H1 (cell line): ENCODE data around the gene SERPING1. TPM values are rescaled to one million over a fixed set of nuclear protein-coding genes. Genes with fewer than 3 reads are reported as not detected.

ENCODE experiments used
- CTCF ChIA-PET: fragments of 300-600 bp; sonication (Branson Sonifier 250); formaldehyde crosslinking; loops from one replicate; lab custom pipeline; 2021; ENCODE audit not compliant: partially characterized antibody; lab: Charles Lee
- POLR2A ChIA-PET: fragments of 300-600 bp; sonication (Branson Sonifier 250); formaldehyde crosslinking; loops from one replicate; lab custom pipeline; 2021; ENCODE audit warnings: inconsistent platforms; ENCODE audit not compliant: partially characterized antibody; lab: Charles Lee
- DNase-seq, 2 experiments: peaks; one replicate each; pipeline versions ENCODE4 v3.0.0 to v3.0.0-alpha.2; 2010 to 2022; ENCODE audit warnings: low spot score in 2 of 2, low read depth in 1 of 2, mixed read lengths in 1 of 2
- FAIRE-seq: peaks from 2 replicates; lab custom pipeline; 2011; peaks lifted over from hg19 to GRCh38; lab: Jason Lieb, UNC
- H2AFZ ChIP-seq: 2 replicates; pipeline ENCODE4 v1.8.1; 2012; ENCODE audit warnings: low read length, inconsistent platforms
- H2AK5ac ChIP-seq: 2 replicates; pipeline ENCODE4 v1.6.1; 2013; ENCODE audit warnings: low read depth, low read length
- H2BK120ac ChIP-seq: replicated peaks from 2 replicates; pipeline ENCODE3; 2013; ENCODE audit warnings: low read depth, low read length, inconsistent platforms
- H2BK12ac ChIP-seq: 2 replicates; pipeline ENCODE4 v1.6.1; 2013; ENCODE audit warnings: low read depth, low read length
- H2BK15ac ChIP-seq: 2 replicates; pipeline ENCODE4 v1.6.1; 2013; ENCODE audit warnings: low read length
- H2BK20ac ChIP-seq: 2 replicates; pipeline ENCODE4 v1.6.1; 2013; ENCODE audit warnings: low read length
- H2BK5ac ChIP-seq: 2 replicates; pipeline ENCODE4 v1.6.1; 2013; ENCODE audit warnings: low read depth, low read length
- H3K14ac ChIP-seq: 2 replicates; pipeline ENCODE4 v1.6.1; 2013; ENCODE audit warnings: inconsistent platforms; ENCODE audit not compliant: insufficient read length
- H3K18ac ChIP-seq: 2 replicates; pipeline ENCODE4 v1.6.1; 2013; ENCODE audit warnings: low read length; ENCODE audit errors: extremely low read depth
- H3K23ac ChIP-seq: 2 replicates; pipeline ENCODE4 v1.6.1; 2013; ENCODE audit warnings: inconsistent platforms; ENCODE audit not compliant: insufficient read length
- H3K23me2 ChIP-seq: 2 replicates; pipeline ENCODE4 v1.6.1; 2013; ENCODE audit warnings: low read depth, low read length
- H3K27ac ChIP-seq: 2 replicates; pipeline ENCODE4 v1.6.1; 2011; ENCODE audit warnings: low read depth, low read length, inconsistent platforms
- H3K27me3 ChIP-seq, 4 experiments: replicated peaks in 1 of 4; 1 replicate in 1 of 4; 2 replicates in 3 of 4; pipeline versions ENCODE4 v1.6.1 to v1.8.1; 2011 to 2013; ENCODE audit warnings: low read length in 3 of 4, mild to moderate bottlenecking in 3 of 4, inconsistent platforms in 2 of 4, mixed read lengths in 2 of 4, moderate library complexity in 1 of 4; ENCODE audit not compliant: control insufficient read depth in 3 of 4, insufficient read depth in 3 of 4; ENCODE audit errors: extremely low read depth in 1 of 4
- H3K36me3 ChIP-seq, 4 experiments: 2 replicates each; pipeline versions ENCODE4 v1.6.1 to v1.8.1; 2011 to 2013; ENCODE audit warnings: mild to moderate bottlenecking in 4 of 4, low read length in 3 of 4, moderate library complexity in 2 of 4, control low read depth in 1 of 4, inconsistent platforms in 1 of 4; ENCODE audit not compliant: insufficient read depth in 4 of 4, control insufficient read depth in 2 of 4
- H3K4ac ChIP-seq: replicated peaks from 2 replicates; pipeline ENCODE3; 2013; ENCODE audit warnings: low read length, low read depth, mixed read lengths, inconsistent platforms; ENCODE audit not compliant: insufficient read length
- H3K4me1 ChIP-seq, 4 experiments: replicated peaks in 1 of 4; 1 replicate in 1 of 4; 2 replicates in 3 of 4; pipeline versions ENCODE4 v1.6.1 to v1.8.1; 2011 to 2013; ENCODE audit warnings: low read length in 3 of 4, inconsistent platforms in 2 of 4, mixed read lengths in 1 of 4; ENCODE audit not compliant: insufficient read depth in 4 of 4, control insufficient read depth in 3 of 4
- H3K4me2 ChIP-seq, 2 experiments: 2 replicates each; pipeline versions ENCODE4 v1.6.1 to v1.8.1; 2011 to 2013; ENCODE audit warnings: low read depth in 2 of 2, low read length in 2 of 2, control low read depth in 1 of 2, inconsistent platforms in 1 of 2, mild to moderate bottlenecking in 1 of 2; ENCODE audit not compliant: insufficient read depth in 1 of 2
- H3K4me3 ChIP-seq, 4 experiments: fragments of 200-600, 300-600 bp in 1 of 4; sonication (generic), shearing (Covaris generic), sonication (Bioruptor Twin) in 1 of 4; 2 replicates each; pipeline versions ENCODE4 v1.5.1 to v1.8.1; 2011 to 2016; ENCODE audit warnings: low read length in 4 of 4, low read depth in 3 of 4, control low read depth in 2 of 4, inconsistent platforms in 2 of 4, mild to moderate bottlenecking in 2 of 4, mixed read lengths in 1 of 4, moderate library complexity in 1 of 4; ENCODE audit not compliant: insufficient read depth in 2 of 4; ENCODE audit errors: extremely low read depth in 1 of 4
- H3K56ac ChIP-seq: replicated peaks from 2 replicates; pipeline ENCODE3; 2013; ENCODE audit warnings: low read depth, mild to moderate bottlenecking, mixed read lengths, low read length, inconsistent platforms; ENCODE audit not compliant: insufficient read length
- H3K79me1 ChIP-seq: 2 replicates; pipeline ENCODE4 v1.6.1; 2013; ENCODE audit warnings: low read depth, low read length, control low read depth
- H3K79me2 ChIP-seq, 2 experiments: 2 replicates each; pipeline versions ENCODE4 v1.6.1 to v1.8.1; 2012 to 2013; ENCODE audit warnings: low read length in 2 of 2, mild to moderate bottlenecking in 2 of 2, inconsistent platforms in 1 of 2; ENCODE audit not compliant: insufficient read depth in 2 of 2, control insufficient read depth in 1 of 2
- H3K9ac ChIP-seq, 4 experiments: replicated peaks in 1 of 4; 1 replicate in 1 of 4; 2 replicates in 3 of 4; pipeline versions ENCODE4 v1.6.1 to v1.8.1; 2011 to 2013; ENCODE audit warnings: low read depth in 3 of 4, low read length in 3 of 4, control low read depth in 2 of 4, mild to moderate bottlenecking in 2 of 4, moderate library complexity in 2 of 4, inconsistent platforms in 1 of 4; ENCODE audit errors: extremely low read depth in 1 of 4
- H3K9me3 ChIP-seq, 2 experiments: 2 replicates each; pipeline versions ENCODE4 v1.6.1 to v1.8.1; 2012 to 2013; ENCODE audit warnings: mild to moderate bottlenecking in 2 of 2, moderate library complexity in 2 of 2, control low read depth in 1 of 2, inconsistent platforms in 1 of 2, low read depth in 1 of 2, low read length in 1 of 2, mixed read lengths in 1 of 2; ENCODE audit not compliant: insufficient read depth in 2 of 2
- H4K20me1 ChIP-seq, 2 experiments: replicated peaks in 1 of 2; 2 replicates each; pipeline versions ENCODE3 to v1.8.1; 2011 to 2013; ENCODE audit warnings: inconsistent platforms in 2 of 2, low read length in 2 of 2, mild to moderate bottlenecking in 1 of 2; ENCODE audit not compliant: insufficient read depth in 2 of 2, control insufficient read depth in 1 of 2
- H4K5ac ChIP-seq: 2 replicates; pipeline ENCODE4 v1.6.1; 2013; ENCODE audit warnings: low read length, low read depth, mixed read lengths, inconsistent platforms; ENCODE audit not compliant: insufficient read length
- H4K8ac ChIP-seq: 2 replicates; pipeline ENCODE4 v1.8.0; 2013; ENCODE audit warnings: mild to moderate bottlenecking, moderate library complexity, low read length, inconsistent platforms; ENCODE audit not compliant: insufficient read depth; ENCODE audit errors: extremely low read depth
- H4K91ac ChIP-seq: replicated peaks from 2 replicates; pipeline ENCODE3; 2013; ENCODE audit warnings: low read length, mixed read lengths, inconsistent platforms; ENCODE audit not compliant: insufficient read length
- ATF2 ChIP-seq: IDR thresholded peaks from 2 replicates; pipeline ENCODE4 v1.6.1; 2012; ENCODE audit warnings: low read length, inconsistent platforms
- CEBPB ChIP-seq: IDR thresholded peaks from 2 replicates; pipeline ENCODE4 v1.6.1; 2012; ENCODE audit warnings: low read depth, low read length
- CHD1 ChIP-seq: IDR thresholded peaks from 2 replicates; pipeline ENCODE4 v1.6.1; 2012; ENCODE audit warnings: low read depth, low read length, improper control_type of control experiment
- EZH2 ChIP-seq: fragments of 200-600 bp; sonication (generic); IDR thresholded peaks from 2 replicates; pipeline ENCODE4 v1.7.1; 2012; ENCODE audit warnings: low read depth, mild to moderate bottlenecking, moderate library complexity, low read length, inconsistent platforms; ENCODE audit not compliant: severe bottlenecking
- MAX ChIP-seq: IDR thresholded peaks from 2 replicates; pipeline ENCODE4 v1.6.1; 2012; ENCODE audit warnings: inconsistent platforms
- NRF1 ChIP-seq: IDR thresholded peaks from 2 replicates; pipeline ENCODE4 v1.6.1; 2011; ENCODE audit warnings: mild to moderate bottlenecking, low read depth, low read length, improper control_type of control experiment
- POU5F1 ChIP-seq: IDR thresholded peaks from 2 replicates; pipeline ENCODE4 v1.6.1; 2011; ENCODE audit warnings: low read depth, mild to moderate bottlenecking, low read length, moderate library complexity
- RAD21 ChIP-seq, 2 experiments: IDR thresholded peaks in 1 of 2; conservative IDR thresholded peaks in 1 of 2; 2 replicates each; pipeline ENCODE4 v1.6.1; 2011; ENCODE audit warnings: low read depth in 2 of 2, low read length in 2 of 2, improper control_type of control experiment in 1 of 2, inconsistent platforms in 1 of 2, mild to moderate bottlenecking in 1 of 2, moderate library complexity in 1 of 2
- RBBP5 ChIP-seq: IDR thresholded peaks from 2 replicates; pipeline ENCODE4 v1.7.1; 2012; ENCODE audit warnings: low read depth, mild to moderate bottlenecking, inconsistent platforms, low read length, moderate library complexity, borderline replicate concordance
- RNF2 ChIP-seq: fragments of 200-900, 300-1000 bp; sonication (generic); IDR thresholded peaks from 2 replicates; pipeline ENCODE4 v1.7.1; 2016; ENCODE audit warnings: borderline replicate concordance, low read depth, mild to moderate bottlenecking, antibody characterized with exemption, low read length; ENCODE audit not compliant: poor library complexity, severe bottlenecking; ENCODE audit errors: missing control alignments
- WGBS, 2 experiments: shearing (Covaris generic) in 1 of 2; methylation state at CpG; one replicate each; pipeline versions ENCODE4 v1.1.6 to v1.1.7; 2013 to 2015; ENCODE audit warnings: low lambda C conversion rate in 2 of 2, mixed read lengths in 2 of 2, inconsistent platforms in 1 of 2, low coverage in 1 of 2, missing lambda C conversion rate in 1 of 2; ENCODE audit not compliant: insufficient replicate concordance in 2 of 2, insufficient coverage in 1 of 2, insufficient read length in 1 of 2; ENCODE audit errors: extremely low coverage in 1 of 2, missing lambda C conversion rate in 1 of 2; 5-methylcytosine and 5-hydroxymethylcytosine counted together
- polyA plus RNA-seq, 7 experiments: library from polyadenylated mRNA; depleted of rRNA in 3 of 7; stranded (reverse) in 5 of 7; unstranded in 2 of 7; fragments of >200 nt in 5 of 7; fragments of 200-250 nt in 2 of 7; gene quantifications; 1 replicate in 5 of 7; 2 replicates in 1 of 7; 4 replicates in 1 of 7; pipeline versions ENCODE4 v1.2.1 to v1.2.3, GENCODE V29; 2011 to 2013; ENCODE audit warnings: missing spikeins in 2 of 7, mixed read lengths in 2 of 7
- total RNA-seq: library from RNA; stranded (reverse); fragmentation: NEBNext Ultra II Directional; extraction: Animal tissue kit (Norgen Biotek cat#: 25700); gene quantifications from 2 replicates; pipeline ENCODE4 v1.2.1, GENCODE V29; 2021

The SERPING1 gene
- total and polyA plus RNA-seq, 2 of the 8 experiments (the other 6 are each of a cell fraction or from before 2014, with no cell fraction given): 50.9 to 54.8 TPM

DNA sequence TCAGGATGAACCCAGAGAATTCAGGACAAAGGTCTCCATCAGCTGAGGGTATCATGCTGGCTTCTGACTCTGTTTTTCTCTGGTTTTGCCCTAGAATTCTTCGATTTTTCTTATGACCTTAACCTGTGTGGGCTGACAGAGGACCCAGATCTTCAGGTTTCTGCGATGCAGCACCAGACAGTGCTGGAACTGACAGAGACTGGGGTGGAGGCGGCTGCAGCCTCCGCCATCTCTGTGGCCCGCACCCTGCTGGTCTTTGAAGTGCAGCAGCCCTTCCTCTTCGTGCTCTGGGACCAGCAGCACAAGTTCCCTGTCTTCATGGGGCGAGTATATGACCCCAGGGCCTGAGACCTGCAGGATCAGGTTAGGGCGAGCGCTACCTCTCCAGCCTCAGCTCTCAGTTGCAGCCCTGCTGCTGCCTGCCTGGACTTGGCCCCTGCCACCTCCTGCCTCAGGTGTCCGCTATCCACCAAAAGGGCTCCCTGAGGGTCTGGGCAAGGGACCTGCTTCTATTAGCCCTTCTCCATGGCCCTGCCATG is 16.8 kb downstream of the SERPING1 start:
- Histone ChIP-seq H2BK120ac (no peak overlapping the region), H3K27ac (no peak overlapping the region), H3K23me2 (no peaks in the 10 kb centered on the region), H3K9me3 (no peaks in the 10 kb centered on the region), H2BK12ac (no peak overlapping the region), H3K4ac (no peak overlapping the region), H3K79me2 (no peaks in the 10 kb centered on the region), H3K4me1 (no peaks in the 10 kb centered on the region), H3K56ac (no peak overlapping the region), H2BK5ac (0 out of 2 replicates have a peak overlapping the region, but pooled peaks have one; percentile 46), H3K4me2 (no peak overlapping the region), H3K27me3 (no peaks in the 10 kb centered on the region), H4K8ac (no peak overlapping the region), H3K36me3 (peaks cover 0 to 24% (median 4%) of the 10 kb centered on the region in 4 experiments; a peak in 7 of 8 replicates), H3K14ac (no peak overlapping the region), H3K4me3 (no peak overlapping the region), H4K5ac (no peak overlapping the region), H3K23ac (no peak overlapping the region), H2BK15ac (no peak overlapping the region), H2AK5ac (no peak overlapping the region), H4K91ac (no peak overlapping the region), H2BK20ac (no peak overlapping the region), H3K9ac (no peak overlapping the region), H3K79me1 (no peaks in the 10 kb centered on the region), H2AFZ (no peak overlapping the region), H3K18ac (no peak overlapping the region), H4K20me1 (no peaks in the 10 kb centered on the region)
- ChIA-PET POLR2A (interaction anchor here (0.6 to 51.1 kb wide), 8 partner anchors 9 to 31 kb away, joined by 3 to 1546 read pairs (median 4); partner anchors contain the start of genes CLP1 and YPEL4), CTCF (interaction anchor here (0.7 to 2.8 kb wide), 11 partner anchors 9 to 212 kb away, joined by 3 to 13 read pairs (median 5); partner anchors contain the start of genes SERPING1 and UBE2L6)
- no peak for FAIRE-seq
- DNase-seq: no peak
- 78% methylated on average over 10 of the region's 10 CpGs; no CpG with 5 or more reads in 1 of the 2 experiments for WGBS, 2 experiments
- TF ChIP-seq ATF2 (no peak), RBBP5 (no peak), NRF1 (no peak), CEBPB (no peak), RAD21 (IDR thresholded peaks at IDR 0.05 in 1 of 2, conservative IDR thresholded peaks at IDR 0.05 in 1 of 2; ENCODE audit: low read depth in 2 of 2, low read length in 2 of 2) (no peak), MAX (no peak), RNF2 (no peak), POU5F1 (no peak), CHD1 (no peak), EZH2 (no peak)
